ENCODE data around the gene DIS3L. TPM values are rescaled to one million over a fixed set of nuclear protein-coding genes. Genes with fewer than 3 reads are reported as not detected.
A peak's percentile ranks its signal among the peaks of the same experiment; 100 is the strongest.
"Not testable (repeated sequence)": the region's sequence is repeated elsewhere in the genome, so short reads cannot be mapped to it uniquely, and the experiment has no call there.

Gene DIS3L
- total RNA-seq, 1 experiment from 2014 or later, result 33.3 TPM

DNA sequence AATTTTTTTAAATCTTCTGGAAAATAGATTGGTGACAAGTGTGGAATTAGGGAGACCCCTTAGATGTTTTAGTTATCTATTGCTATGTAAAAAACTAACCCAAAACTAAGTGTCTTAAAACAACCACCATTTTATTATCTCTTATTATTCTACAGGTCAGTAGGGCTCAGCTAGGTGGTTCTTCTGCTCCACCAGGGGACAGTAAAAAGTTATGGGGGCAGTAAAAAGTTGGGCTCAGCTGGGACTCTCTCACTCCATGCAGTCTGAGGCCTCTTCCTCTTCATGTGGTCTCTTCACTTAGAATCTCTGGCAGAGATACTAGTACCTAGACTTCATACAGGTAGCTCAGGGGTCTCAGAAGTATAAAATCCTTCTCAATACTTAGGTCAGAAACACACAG lies 18.0 kb upstream of the DIS3L start:
- DNase-seq (ENCODE audit: extremely low read depth, low read depth), result no peak

GRCh38 chr15:66276546-66276945 lies 16.8 kb upstream of the DIS3L start:
- no peak for DNase-seq (ENCODE audit: extremely low read depth, low read depth)

- DNase-seq (ENCODE audit: extremely low read depth, low read depth), result no peak
Observed at GRCh38 chr15:66278056-66278455, 15.3 kb upstream of the DIS3L start.

DNA sequence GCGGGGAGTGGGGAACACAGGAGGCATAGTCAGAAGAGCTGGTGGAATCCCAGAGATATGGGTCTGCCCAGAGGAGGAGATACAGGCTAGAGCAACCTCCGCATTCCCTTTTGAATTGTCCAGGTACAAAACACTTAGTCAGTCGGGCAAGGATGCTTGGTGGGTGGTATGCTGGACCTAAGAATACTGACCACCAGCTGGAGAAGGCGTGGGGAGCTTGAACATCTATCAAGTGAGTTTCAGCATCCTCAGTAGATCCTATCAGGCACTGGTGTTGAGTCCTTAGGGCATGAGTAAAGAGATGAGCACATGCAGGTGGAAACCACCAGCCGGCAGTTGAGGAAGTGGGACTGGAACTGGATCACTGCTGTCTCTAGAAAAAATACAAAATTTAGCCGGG lies 14.7 kb upstream of the DIS3L start:
- no peak for DNase-seq (ENCODE audit: extremely low read depth, low read depth)

GRCh38 chr15:66284271-66284670 lies 9.1 kb upstream of the DIS3L start:
- DNase-seq (ENCODE audit: extremely low read depth, low read depth), result no peak

GRCh38 chr15:66285533-66286280 lies 7.7 kb upstream of the DIS3L start:
- DNase-seq (ENCODE audit: extremely low read depth, low read depth), result no peak

DNA sequence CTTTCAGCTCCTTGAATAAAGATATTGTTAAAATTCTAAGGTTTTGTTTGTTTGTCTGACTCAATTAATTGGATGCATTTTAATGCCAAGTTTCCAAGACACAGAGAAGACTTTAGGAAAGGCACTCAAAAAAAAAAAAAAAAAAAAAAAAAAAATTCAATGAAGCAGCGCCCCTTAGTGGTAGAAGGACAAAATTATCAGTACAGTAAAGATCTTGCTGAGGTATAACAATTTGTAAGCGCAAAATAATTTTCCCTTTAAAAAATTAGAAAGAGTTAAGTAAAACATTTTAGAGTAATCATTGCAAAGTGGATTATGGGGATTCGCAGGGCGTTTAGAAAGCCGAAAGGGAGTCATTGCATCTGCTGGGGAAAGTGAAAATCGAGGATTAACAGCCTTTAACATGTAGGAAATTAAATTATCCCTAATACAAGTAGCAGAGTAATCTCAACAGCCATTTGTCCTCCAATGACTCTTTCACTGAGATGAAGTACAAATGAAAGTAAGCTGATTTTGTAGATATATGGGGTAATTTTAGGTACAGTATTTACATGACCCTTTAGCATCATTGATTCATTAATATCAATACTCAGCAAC lies 5.8 kb upstream of the DIS3L start:
- DNase-seq (ENCODE audit: extremely low read depth, low read depth), result peak; percentile 44

- DNase-seq (ENCODE audit: extremely low read depth, low read depth), result no peak
Observed at GRCh38 chr15:66288093-66288492, 5.3 kb upstream of the DIS3L start.

DNA sequence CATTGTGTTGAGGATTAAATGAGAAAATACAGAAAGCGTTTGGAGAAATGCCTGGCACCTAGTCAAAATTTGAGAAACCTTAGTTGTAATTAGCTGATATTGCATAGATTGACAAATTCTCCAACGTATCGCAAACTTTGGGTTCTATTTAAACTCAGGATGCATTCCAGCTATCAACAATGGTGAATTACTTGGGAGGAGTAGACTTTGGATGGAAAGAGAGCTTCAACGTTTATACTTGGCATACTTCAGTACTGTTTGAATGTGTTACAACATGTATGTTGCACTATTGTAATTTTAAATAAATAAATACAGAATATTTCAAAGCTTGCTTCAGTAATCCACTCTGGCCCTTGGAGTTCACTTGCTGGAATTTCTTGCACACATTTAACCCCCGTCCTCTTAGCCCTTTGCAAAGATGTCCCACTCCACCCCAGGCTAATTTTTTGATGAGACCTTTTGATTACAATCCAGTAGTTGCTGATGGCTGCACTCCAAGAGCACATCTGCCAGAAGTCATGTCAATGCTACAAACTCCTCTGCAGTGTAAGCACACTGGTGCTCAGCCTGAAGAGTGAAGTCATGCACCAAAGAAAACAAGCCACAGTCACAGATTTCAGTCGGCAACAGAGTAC lies 4.7 kb upstream of the DIS3L start:
- DNase-seq (ENCODE audit: extremely low read depth, low read depth), result no peak

DNA sequence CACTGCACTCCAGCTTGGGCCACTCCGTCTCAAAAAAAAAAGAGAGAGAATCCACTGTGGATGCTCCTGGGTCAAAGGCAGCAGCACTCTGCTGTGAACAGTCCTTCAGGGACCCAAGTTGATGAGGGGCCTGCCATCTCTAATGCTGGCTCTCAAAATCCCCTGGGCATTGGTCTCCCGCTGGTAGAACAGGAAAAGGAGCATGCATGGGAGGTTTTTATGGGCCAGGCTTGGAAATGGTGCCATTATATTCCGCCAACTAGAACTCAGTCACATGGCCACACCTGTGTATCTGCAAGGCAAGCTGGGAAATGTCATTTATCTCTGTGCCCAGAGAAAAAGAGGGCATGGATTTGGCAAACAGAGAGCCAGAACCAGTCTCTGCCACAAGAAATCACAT lies 3.4 kb upstream of the DIS3L start:
- no peak for DNase-seq (ENCODE audit: extremely low read depth, low read depth)

DNA sequence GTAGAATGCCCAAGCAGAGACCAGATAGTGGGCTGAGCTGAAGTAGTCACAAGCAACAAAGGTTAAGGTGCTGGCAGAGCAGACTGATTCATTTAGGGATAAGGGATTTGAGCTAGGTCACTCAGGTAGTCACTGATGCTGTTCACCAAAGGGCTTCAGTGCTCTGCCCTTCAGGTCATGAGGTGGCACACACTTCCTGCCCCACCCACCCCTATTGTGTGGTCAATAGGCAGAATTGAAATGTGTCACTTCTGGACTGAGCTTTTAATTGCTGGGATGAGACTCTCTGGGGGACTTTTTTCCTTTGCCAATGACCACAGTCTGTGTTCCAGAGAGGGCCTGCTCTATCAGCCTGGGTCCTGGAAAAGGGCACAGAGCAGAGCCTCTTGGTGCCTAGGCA lies 2.9 kb upstream of the DIS3L start:
- DNase-seq (ENCODE audit: extremely low read depth, low read depth), result no peak

DNA sequence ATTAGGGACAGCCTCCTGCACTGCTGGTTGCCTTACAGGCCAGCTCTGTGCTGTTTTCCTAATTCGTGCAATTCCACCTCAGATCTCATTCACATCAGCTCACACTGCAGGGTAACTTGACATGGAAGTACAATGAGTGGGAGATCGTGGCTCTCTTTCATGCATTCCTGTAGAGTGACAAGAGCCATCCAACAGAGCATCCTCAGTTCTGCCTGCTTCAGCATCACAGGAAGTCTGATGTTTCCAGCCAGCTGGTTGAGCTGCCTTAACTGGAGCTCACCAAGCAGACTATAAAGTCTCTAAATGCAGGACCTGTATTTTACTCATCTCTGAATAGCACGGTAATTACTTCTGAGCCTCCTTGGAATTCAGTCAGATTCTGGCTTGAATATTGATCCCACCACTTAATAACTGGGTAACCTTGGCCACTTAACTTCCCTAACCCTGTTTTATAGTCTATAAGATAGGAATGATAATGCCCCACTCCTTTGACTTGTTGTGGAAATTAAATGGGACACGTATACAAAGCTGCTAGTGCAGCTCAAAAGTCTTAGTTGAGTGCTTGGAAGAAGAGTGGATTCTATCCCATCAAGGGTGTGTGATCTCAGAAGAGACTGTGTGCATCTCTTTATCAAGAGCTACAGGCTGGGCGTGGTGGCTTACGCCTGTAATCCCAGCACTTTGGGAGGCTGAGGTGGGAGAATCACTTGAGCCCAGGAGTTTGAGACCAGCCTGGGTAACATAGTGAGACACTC lies 1.4 kb upstream of the DIS3L start:
- no peak for DNase-seq (ENCODE audit: extremely low read depth, low read depth)

DNA sequence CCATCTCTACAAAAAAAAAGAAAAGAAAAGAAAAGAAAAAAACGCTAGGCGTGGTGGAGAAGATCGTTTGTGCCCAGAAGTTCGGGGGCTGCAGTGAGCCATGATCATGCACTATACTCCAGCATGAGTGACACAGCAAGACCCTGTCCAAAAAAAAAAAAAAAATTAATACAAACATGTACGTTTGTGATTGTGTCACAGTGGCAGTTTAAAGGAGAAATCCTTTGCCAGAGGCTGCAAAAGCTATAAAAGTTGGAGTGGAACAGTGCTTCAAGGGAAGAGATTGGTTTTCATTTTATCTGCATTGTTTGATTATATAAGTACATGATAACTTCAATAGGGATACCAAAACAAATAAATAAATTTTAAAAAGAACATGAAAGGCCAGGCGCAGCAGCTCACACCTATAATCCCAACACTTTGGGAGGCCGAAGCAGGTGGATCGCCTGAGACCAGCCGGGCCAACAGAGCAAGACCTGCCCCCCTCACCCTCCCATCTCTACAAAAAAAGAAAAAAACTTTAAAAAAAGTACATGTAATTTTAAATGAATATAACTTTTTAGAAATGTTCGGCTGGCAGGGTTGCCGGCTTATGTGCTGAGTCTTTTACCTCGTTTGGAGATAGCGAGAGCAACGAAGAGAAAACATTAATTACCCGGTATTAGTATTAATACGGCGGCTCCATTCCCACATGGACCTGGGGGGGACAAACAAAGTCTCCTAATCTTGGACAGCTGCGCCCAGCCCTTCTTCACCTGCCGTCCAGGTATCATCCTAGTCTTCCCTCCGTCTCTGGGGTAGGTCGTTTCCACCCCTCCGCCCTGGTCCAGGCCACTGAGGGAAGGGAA lies 573 bp upstream of the DIS3L start:
- DNase-seq (ENCODE audit: extremely low read depth, low read depth), result no peak

- DNase-seq (ENCODE audit: extremely low read depth, low read depth), result peak; percentile 44
Observed at GRCh38 chr15:66294157-66294931, 976 bp downstream of the DIS3L start.

DNA sequence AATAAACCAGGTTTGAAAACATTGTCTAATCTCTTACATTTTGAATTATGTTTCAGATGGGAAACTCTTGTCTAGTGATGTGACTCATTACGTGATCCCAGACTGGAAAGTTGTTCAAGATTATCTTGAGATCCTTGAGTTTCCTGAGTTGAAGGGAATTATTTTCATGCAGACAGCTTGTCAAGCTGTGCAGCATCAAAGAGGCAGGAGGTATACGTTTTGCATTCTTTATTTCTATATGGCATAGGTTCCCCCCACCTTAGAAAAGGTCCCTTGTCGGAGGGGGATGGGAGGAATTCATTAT lies 1.5 kb downstream of the DIS3L start:
- no peak for DNase-seq (ENCODE audit: extremely low read depth, low read depth)

DNA sequence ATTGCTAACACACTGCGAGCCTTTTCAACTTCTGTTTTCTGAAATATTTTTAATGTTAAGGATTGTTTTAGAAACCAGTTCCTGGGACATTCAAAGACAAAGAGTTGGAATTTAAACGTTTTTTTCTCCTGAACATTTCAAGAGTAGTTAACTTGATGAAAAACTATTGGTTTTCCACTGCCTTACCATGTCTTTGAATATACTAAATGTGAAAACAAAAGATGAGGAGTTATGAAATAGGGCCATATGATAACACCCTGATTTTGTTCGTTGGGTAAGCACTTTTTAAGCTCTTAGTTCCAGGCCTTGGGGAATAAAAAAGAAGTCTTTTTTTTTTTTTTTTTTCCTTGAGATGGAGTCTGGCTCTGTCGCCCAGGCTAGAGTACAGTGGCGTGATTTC lies 2.8 kb downstream of the DIS3L start:
- no peak for DNase-seq (ENCODE audit: extremely low read depth, low read depth)

DNA sequence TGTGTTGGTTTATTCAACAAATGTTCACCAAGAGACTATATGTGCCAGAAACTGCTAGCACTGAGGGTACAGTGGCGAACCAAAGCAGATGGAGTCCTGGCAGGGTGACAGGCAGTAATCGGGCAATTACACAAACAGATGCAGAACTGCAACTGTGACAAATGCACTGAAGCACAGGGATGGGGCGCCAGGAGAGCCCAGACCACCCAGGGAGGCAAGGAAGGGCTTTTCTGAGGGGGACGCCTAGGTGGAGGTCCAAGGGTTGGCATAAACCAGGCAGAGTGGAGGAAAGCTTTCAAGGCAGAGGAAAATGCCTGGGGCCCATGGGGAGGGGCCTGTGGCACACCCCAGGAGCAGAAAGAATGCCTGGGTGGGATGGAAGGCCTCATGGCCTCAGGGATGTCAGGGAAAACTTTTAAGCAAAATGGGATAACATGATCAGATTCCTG lies 5.5 kb downstream of the DIS3L start:
- no peak for DNase-seq (ENCODE audit: extremely low read depth, low read depth)

DNA sequence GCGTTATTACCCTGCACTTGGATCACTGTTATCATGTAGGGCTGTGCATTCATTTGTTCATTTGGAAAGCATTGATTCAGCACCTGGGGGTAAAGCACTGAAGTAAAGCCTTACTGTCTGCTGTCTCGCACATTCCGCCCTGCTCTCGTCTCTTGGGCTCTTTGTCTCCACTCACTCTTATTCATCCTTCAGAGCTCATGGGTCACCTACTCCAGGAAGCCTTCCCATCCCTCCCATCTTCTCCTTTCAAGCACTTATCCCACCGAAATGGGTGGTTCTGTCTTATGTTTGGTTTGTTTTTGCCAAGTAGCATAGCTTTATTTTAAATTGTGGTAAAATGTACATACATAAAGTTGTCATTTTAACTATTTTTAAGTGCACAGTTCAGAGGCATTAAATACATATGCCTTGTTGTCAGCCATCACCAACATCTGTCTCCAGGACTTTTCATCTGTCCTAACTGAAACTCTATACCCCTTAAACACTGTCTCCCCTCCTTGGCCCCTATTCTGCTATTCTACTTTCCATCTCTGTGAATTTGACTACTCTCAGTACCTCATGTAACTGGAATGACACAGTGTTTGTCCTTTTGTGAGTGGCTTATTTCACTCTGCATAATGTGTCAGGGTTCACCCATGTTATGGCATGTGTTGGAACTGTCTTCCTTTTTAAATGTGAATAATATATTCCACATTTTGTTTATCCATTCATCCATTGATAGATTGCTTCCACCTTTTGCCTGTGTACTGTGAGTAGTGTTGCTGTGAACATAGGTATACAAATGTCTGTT lies 9.3 kb downstream of the DIS3L start:
- DNase-seq (ENCODE audit: extremely low read depth, low read depth), result no peak

DNA sequence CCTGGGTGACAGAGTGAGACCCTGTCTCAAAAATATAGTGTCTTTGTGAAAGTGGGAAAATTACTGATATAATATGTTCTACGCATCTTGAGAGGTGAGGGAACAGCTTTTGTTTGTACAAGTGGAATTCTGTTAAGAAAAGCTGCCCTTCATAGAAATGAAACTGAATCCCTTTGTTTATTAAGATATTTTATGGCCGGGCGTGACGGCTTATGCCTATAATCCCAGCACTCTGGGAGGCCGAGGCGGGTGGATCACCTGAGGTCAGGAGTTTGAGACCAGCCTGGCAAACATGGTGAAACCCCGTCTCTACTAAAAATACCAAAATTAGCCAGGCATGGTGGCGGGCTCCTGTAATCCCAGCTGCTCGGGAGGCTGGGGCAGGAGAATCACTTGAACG lies 11.1 kb downstream of the DIS3L start:
- not testable (repeated sequence) for DNase-seq (ENCODE audit: extremely low read depth, low read depth)

All from NCI-H460 (cell line).